Measurements from ENCODE around the gene RNF217. TPM values are rescaled to one million over a fixed set of nuclear protein-coding genes. Genes with fewer than 3 reads are reported as not detected.

RNF217 gene
- total RNA-seq, 1 donor from 2014 or later, result 14.1 TPM

DNA sequence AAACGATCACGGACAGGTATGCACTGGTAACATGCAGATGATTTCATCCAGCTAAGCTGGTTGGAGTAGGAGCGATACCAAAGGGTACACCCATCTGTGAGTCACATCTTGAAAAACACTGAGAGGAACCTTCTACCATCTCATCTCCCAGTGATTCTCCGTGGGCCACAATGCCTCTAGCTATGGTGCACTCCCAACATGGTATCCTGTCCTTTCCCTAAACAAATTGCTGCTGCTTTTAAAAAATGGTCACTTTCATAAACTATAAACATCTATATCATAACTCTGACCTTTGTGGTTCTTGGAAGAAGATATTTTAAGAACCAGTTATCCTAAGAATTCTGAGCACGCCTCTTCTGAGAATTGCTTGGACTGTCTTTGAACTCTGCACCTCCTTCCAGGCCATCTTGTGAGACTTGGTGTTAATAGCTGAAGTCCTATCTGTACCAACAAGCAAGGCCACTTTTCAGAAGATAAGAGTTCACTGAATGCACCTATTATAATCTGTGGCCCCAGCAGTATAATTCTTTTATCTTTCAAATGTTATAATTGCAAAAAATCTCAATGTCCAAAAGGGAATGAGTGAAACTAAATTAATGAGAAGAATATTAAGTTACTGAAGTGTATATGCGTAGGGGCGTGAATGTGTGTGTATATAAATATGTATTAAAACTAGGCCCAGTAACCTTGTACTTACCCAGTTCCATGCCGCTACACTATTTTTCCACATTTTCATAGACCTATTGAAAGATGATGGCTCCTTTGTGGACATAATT is 120.9 kb downstream of the RNF217 start:
- H3K27me3 ChIP-seq (ENCODE audit: low read depth), result no peaks in the 10 kb centered on the region
- no peaks in the 10 kb centered on the region for H3K4me1 ChIP-seq
- peaks cover 11% of the 10 kb centered on the region for H3K36me3 ChIP-seq
- no peak overlapping the region for H3K27ac ChIP-seq (replicated peaks)
- intact Hi-C loops (cut with micrococcal nuclease), result no loop called here
- DNase-seq, result no peak
- no peak overlapping the region for H3K4me3 ChIP-seq
- no peaks in the 10 kb centered on the region for H3K9me3 ChIP-seq (replicated peaks)
- TF ChIP-seq CTCF (IDR thresholded peaks at IDR 0.05; ENCODE audit: borderline replicate concordance), result no peak

- Histone ChIP-seq H3K4me3 (no peak overlapping the region), H3K27me3 (ENCODE audit: low read depth) (no peaks in the 10 kb centered on the region), H3K4me1 (no peaks in the 10 kb centered on the region), H3K9me3 (replicated peaks) (no peaks in the 10 kb centered on the region), H3K36me3 (peaks cover 11% of the 10 kb centered on the region), H3K27ac (replicated peaks) (no peak overlapping the region)
- no peak for DNase-seq
- intact Hi-C loops (cut with micrococcal nuclease), result no loop called here
- no peak for TF ChIP-seq CTCF (IDR thresholded peaks at IDR 0.05; ENCODE audit: borderline replicate concordance)
Measured at GRCh38 chr6:125083684-125083990, 121.4 kb downstream of the RNF217 start.

DNA sequence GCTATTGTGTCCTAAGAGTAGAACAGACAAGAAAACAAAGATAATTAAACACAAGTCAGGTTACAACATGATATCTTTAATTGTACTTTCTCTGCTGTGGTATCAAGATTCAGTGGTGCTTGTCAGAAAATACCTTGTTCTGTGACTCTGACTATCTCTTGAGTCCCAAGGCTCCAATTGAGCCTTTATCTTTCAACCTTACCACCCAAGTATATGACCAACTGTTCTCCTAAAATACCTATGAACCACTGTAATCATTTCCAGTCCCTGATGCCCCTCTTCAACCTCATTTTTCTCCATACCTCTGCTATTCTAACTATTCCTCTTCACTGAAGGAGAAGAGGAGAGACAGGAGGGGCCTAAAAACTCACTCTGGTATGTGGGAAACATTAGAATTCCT is 124.5 kb downstream of the RNF217 start:
- Histone ChIP-seq H3K27me3 (ENCODE audit: low read depth) (no peaks in the 10 kb centered on the region), H3K9me3 (replicated peaks) (no peaks in the 10 kb centered on the region), H3K36me3 (peaks cover 6% of the 10 kb centered on the region), H3K4me1 (no peaks in the 10 kb centered on the region), H3K27ac (replicated peaks) (no peak overlapping the region), H3K4me3 (no peak overlapping the region)
- intact Hi-C loops (cut with micrococcal nuclease), result no loop called here
- no peak for DNase-seq
- no peak for TF ChIP-seq CTCF (IDR thresholded peaks at IDR 0.05; ENCODE audit: borderline replicate concordance)

DNA sequence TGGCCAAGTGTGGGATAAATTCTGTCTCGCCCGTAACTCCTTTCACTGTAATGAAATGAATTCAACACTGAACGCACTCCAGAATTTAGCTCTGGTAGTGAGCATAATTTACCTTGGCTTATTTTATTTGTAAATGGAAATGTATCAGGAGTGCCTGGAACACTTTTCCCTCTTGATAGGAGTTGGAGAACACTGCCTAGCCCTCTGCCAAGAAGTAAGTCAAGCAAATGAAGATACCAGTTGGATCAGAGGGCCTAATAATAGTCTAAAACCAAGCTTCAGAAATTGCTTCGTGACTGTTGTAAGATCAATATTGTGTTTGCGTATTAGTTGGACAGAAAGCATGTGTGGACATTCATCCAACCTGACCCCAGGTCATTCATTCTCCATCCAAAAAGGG is 126.7 kb downstream of the RNF217 start:
- H3K27me3 ChIP-seq (ENCODE audit: low read depth), result no peaks in the 10 kb centered on the region
- H3K36me3 ChIP-seq, result no peaks in the 10 kb centered on the region
- H3K4me3 ChIP-seq, result no peak overlapping the region
- H3K4me1 ChIP-seq, result no peaks in the 10 kb centered on the region
- intact Hi-C loops (cut with micrococcal nuclease), result no loop called here
- no peak overlapping the region for H3K27ac ChIP-seq (replicated peaks)
- H3K9me3 ChIP-seq (replicated peaks), result no peaks in the 10 kb centered on the region
- TF ChIP-seq CTCF (IDR thresholded peaks at IDR 0.05; ENCODE audit: borderline replicate concordance), result no peak
- no peak for DNase-seq

GRCh38 chr6:125094563-125094962 is 132.3 kb downstream of the RNF217 start:
- Histone ChIP-seq H3K4me3 (no peak overlapping the region), H3K36me3 (no peaks in the 10 kb centered on the region), H3K27me3 (ENCODE audit: low read depth) (no peaks in the 10 kb centered on the region), H3K4me1 (peaks cover 10% of the 10 kb centered on the region), H3K27ac (replicated peaks) (no peak overlapping the region), H3K9me3 (replicated peaks) (no peaks in the 10 kb centered on the region)
- intact Hi-C loops (cut with micrococcal nuclease), result no loop called here
- no peak for DNase-seq
- TF ChIP-seq CTCF (IDR thresholded peaks at IDR 0.05; ENCODE audit: borderline replicate concordance), result no peak
